Stimulated activated CD8-positive, alpha-beta memory T cell treated with anti-CD3 and anti-CD28 coated beads, Interleukin-15, amount 100 ng/mL, for 24 hours (primary cell): ENCODE measurements around the gene SMOC1.

Source experiments
- DNase-seq: peaks from one replicate; pipeline ENCODE4 v3.0.0-alpha.2; 2020; ENCODE audit warnings: low read depth

The SMOC1 gene

GRCh38 chr14:69863083-69863482, 16.1 kb upstream of the SMOC1 start:
- DNase-seq: no peak

- no peak for DNase-seq
These were observed 13.4 kb upstream of the SMOC1 start for GRCh38 chr14:69865701-69866365.

GRCh38 chr14:69868363-69868963, 10.8 kb upstream of the SMOC1 start:
- DNase-seq: no peak

GRCh38 chr14:69870613-69871012, 8.6 kb upstream of the SMOC1 start:
- no peak for DNase-seq

- DNase-seq: no peak
These were observed 5.1 kb upstream of the SMOC1 start for GRCh38 chr14:69873877-69874780.

- DNase-seq: no peak
These were observed 2.9 kb upstream of the SMOC1 start for GRCh38 chr14:69876221-69876847.

- DNase-seq: no peak
These were observed 2.3 kb upstream of the SMOC1 start for GRCh38 chr14:69876848-69877306.

GRCh38 chr14:69877492-69877891, 1.7 kb upstream of the SMOC1 start:
- DNase-seq: no peak

GRCh38 chr14:69878251-69878650, 965 bp upstream of the SMOC1 start:
- DNase-seq: no peak

- no peak for DNase-seq
These were observed 850 bp downstream of the SMOC1 start for GRCh38 chr14:69880044-69880487.

GRCh38 chr14:69880893-69881292, 1.7 kb downstream of the SMOC1 start:
- no peak for DNase-seq

GRCh38 chr14:69882116-69882864, 3.1 kb downstream of the SMOC1 start:
- no peak for DNase-seq

GRCh38 chr14:69882915-69883314, 3.7 kb downstream of the SMOC1 start:
- DNase-seq: no peak

GRCh38 chr14:69886453-69887242, 7.4 kb downstream of the SMOC1 start:
- no peak for DNase-seq

GRCh38 chr14:69887740-69888657, 8.8 kb downstream of the SMOC1 start:
- DNase-seq: no peak

GRCh38 chr14:69891422-69891821, 12.2 kb downstream of the SMOC1 start:
- no peak for DNase-seq

- no peak for DNase-seq
These were observed 15.9 kb downstream of the SMOC1 start for GRCh38 chr14:69895109-69895508.

- DNase-seq: no peak
These were observed 16.9 kb downstream of the SMOC1 start for GRCh38 chr14:69896080-69896479.

GRCh38 chr14:69896972-69897371, 17.8 kb downstream of the SMOC1 start:
- no peak for DNase-seq

- DNase-seq: no peak
These were observed 21.4 kb downstream of the SMOC1 start for GRCh38 chr14:69900603-69901002.
